ENCODE results near the gene MEI1. TPM values are rescaled to one million over a fixed set of nuclear protein-coding genes. Genes with fewer than 3 reads are reported as not detected.

MEI1 gene
- total RNA-seq = 4.6 and 8.6 TPM in 2 replicates

GRCh38 chr22:41699264-41700107, at the start of gene MEI1:
Gene MEI1, plus strand, starts transcription at chr22:41699503. Its CDS starts 36 bp downstream, at chr22:41699539.

GRCh38 chr22:41688365-41689211, 10.7 kb upstream of the MEI1 start, which contains the start of gene SNU13:
Gene SNU13, minus strand, starts transcription at chr22:41688867. Its CDS starts 71 bp downstream, at chr22:41688796.

GRCh38 chr22:41800348-41801146, 101.2 kb downstream of the MEI1 start, which contains the start of gene CCDC134:
Gene CCDC134, plus strand, starts transcription at chr22:41800679. Its CDS starts 8,212 bp downstream, at chr22:41808891.

GRCh38 chr22:41832553-41833368, 133.5 kb downstream of the MEI1 start, which contains the start of gene SREBF2:
Gene SREBF2, plus strand, starts transcription at chr22:41833105. Its CDS starts 166 bp downstream, at chr22:41833271.

Other genes with a start within 250 kb of the MEI1 start
- gene PHF5A, start 230.8 kb upstream of the MEI1 start, total RNA-seq = 47.5 and 55.6 TPM in 2 replicates
- gene ACO2, start 230.4 kb upstream of the MEI1 start, total RNA-seq = 103 and 109 TPM in 2 replicates
- gene POLR3H, start 155.0 kb upstream of the MEI1 start, total RNA-seq = 10.5 and 27.7 TPM in 2 replicates
- 2.3 and 2.7 TPM in 2 replicates for gene CSDC2, start 138.5 kb upstream of the MEI1 start, total RNA-seq
- 81.0 and 105 TPM in 2 replicates for gene PMM1, start 109.7 kb upstream of the MEI1 start, total RNA-seq
- 23.9 and 31.1 TPM in 2 replicates for gene DESI1, start 78.5 kb upstream of the MEI1 start, total RNA-seq
- gene XRCC6, start 78.2 kb upstream of the MEI1 start, total RNA-seq = 492 and 504 TPM in 2 replicates
- gene SNU13, start 10.6 kb upstream of the MEI1 start, total RNA-seq = 139 and 170 TPM in 2 replicates
- 12.8 and 13.3 TPM in 2 replicates for gene CCDC134, start 101.2 kb downstream of the MEI1 start, total RNA-seq
- gene SREBF2, start 133.6 kb downstream of the MEI1 start, total RNA-seq = 72.4 and 74.4 TPM in 2 replicates
- not detected in 2 replicates for gene SHISA8, start 215.6 kb downstream of the MEI1 start, total RNA-seq
- 0.18 TPM in 1 of 2 replicates, not detected in the other for gene TNFRSF13C, start 227.3 kb downstream of the MEI1 start, total RNA-seq
- gene CENPM, start 247.6 kb downstream of the MEI1 start, total RNA-seq = 43.1 and 43.8 TPM in 2 replicates